ENCODE data around the gene FOXO3.

FOXO3 gene

DNA sequence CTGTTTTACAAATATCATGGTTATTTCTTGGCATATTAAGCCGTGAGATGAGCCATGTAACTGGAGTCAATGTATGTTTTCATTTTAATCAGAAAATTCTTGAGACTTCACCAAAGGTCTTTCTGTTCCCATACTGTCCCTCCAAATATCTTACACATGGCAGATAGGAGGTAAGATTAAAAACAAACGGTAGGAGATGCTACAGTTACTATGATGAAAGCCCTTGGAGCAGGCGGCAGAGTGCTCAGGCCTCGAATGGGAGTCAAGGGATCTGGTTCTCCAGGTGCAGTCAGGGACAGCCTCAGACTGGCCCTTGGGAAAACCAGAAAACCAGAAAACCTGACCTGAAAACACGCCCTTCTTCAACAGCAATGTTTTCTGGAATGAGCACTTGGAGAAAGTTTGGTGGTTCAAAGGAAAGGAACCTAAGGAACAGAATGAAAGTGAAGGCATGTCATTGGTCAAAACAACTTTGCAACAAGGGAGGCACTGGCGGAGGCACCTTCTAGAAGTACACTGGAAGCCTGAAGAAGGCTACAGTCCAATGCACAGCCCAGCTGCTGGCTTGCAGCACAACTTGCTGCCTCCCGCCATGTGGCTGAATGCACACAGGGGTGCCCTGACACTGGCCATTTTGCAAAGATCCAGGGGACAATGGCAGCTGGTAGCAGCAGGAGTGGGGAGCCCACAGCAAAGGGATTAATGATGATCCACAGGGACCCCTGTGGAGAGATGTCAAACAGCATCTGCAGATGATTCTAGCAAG, 17.4 kb upstream of the FOXO3 start:
- no peak for TF ChIP-seq GATA1 (IDR thresholded peaks at IDR 0.05; ENCODE audit: low read depth, low read length)
- no peak for TF ChIP-seq POLR2A (IDR thresholded peaks at IDR 0.05; ENCODE audit: low read length)
- no peak for DNase-seq

DNA sequence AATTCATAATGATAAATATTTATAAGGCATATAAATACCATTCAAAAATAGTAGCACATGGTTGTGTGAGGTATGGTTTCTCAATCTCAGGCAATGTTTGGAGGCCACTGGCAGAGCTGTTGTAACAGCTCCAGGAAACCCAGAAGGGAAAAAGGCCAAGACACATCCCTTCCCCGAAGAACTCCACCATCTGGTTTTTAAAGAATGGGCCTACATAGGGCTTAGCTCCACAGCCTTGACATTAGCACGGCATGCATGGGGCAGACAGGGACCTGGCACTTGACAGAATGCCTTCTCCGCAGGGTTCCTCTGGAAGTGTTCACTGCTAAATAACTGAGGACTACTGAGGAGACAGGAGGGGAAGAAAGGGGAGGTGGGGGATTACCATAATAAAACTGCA, 16.1 kb upstream of the FOXO3 start:
- TF ChIP-seq POLR2A (IDR thresholded peaks at IDR 0.05; ENCODE audit: low read length) (no peak), GATA1 (IDR thresholded peaks at IDR 0.05; ENCODE audit: low read depth, low read length) (no peak)
- no peak for DNase-seq

DNA sequence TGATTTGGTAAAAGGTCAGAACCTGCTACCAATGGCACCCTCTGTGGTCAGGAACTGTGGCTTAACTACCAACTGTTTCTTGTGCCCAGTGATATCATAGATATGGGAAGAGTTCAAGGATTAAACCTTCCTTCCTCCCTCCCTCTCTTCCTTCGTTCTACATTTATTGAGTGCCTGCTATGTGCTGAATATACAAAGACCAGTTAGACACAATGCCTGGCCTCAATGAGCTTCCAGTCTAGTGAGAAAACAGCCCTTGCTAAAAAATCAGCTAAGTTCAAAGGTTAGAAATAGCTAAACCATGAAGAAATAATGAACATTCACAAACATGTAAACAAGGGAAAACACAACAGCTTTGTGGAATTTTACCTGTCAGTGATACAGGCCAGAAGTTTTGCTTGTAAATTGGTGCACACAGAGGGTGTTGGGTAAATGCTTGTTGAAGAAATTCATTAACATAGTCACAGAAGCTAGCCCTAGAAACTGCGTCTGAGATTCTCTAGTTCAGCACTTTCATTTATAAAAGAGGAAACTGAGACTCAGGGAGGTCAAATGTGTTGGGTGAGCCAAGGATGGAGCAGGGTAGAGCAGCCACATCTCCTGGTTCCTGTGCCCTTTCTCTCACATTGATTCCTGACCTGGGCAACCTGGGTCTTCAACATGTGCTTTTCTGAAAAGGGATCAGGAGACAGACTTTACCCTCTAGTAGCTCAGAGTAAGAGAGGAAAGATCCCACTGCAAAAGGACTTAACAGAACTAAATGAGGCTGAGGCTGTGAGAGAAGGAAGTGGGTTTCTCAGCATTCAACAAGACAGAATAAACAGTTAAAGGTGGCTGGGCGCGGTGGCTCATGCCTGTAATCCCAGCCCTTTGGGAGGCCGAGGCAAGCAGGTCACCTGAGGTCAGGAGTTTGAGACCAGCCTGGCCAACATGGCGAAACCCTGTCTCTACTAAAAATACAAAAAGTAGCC, 14.4 kb upstream of the FOXO3 start:
- TF ChIP-seq GATA1 (IDR thresholded peaks at IDR 0.05; ENCODE audit: low read depth, low read length) (no peak), POLR2A (IDR thresholded peaks at IDR 0.05; ENCODE audit: low read length) (no peak)
- DNase-seq = no peak

DNA sequence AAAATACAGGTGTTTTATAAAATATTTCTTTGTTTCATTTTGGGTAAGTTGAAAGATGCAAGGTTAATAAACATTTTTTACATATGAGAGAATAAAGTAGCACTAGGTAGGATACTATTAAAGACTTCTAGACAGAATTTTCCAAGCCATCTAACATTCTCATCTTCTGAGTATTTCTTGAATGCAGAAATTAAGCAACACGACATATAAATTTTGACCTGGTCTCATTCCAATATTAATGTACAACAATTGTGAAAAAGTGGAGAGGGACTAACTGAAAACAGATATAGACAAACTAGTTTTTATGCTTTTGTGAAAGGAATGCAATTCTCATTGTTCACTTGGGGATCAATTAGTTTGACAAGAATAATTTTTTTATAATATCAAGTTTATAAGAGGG, 11.5 kb upstream of the FOXO3 start:
- TF ChIP-seq GATA1 (IDR thresholded peaks at IDR 0.05; ENCODE audit: low read depth, low read length) (no peak), POLR2A (IDR thresholded peaks at IDR 0.05; ENCODE audit: low read length) (no peak)

DNA sequence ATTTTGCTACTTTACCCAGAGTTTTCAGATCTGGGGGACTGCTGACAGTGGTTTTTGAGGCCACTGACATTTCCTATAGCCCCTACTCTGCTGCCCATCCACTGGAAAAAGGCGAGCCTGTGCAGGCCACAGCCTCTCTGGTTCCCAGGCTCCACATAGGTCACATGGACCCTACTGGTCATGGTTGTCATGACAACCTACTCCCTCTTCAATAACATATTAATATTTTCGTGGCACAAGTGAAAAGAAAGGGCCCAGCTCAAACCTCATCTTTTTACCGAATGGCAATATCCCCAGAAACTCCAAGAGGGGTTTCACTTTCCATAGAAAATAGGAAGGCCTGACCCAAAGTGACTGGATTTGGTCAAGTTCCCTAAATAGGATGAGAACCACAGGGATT, 11.0 kb upstream of the FOXO3 start:
- TF ChIP-seq POLR2A (IDR thresholded peaks at IDR 0.05; ENCODE audit: low read length) = no peak
- DNase-seq = no peak

More for the DNA sequence above, 11.5 kb upstream of the FOXO3 start:
- DNase-seq = no peak

DNA sequence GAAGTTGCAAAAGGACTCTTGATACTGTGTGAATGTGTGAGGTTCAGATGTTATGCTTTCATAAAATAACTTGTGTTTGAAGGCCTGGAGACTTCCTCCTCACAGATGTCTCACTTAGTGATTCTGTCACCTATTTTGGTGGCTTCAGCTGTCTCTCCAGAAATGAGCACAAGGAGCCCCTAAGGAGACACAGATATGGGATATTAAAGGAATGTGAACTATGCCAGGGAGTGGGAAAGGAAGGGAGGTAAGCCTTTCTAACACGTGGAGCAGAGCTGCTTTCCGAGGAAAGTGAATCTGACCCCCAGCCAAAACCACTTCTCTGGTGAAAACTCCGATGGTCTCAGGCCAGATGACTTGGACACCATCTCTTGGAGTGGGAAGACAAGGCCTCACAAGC, 10.5 kb upstream of the FOXO3 start:
- DNase-seq = no peak
- TF ChIP-seq GATA1 (IDR thresholded peaks at IDR 0.05; ENCODE audit: low read depth, low read length) (no peak), POLR2A (IDR thresholded peaks at IDR 0.05; ENCODE audit: low read length) (no peak)

DNA sequence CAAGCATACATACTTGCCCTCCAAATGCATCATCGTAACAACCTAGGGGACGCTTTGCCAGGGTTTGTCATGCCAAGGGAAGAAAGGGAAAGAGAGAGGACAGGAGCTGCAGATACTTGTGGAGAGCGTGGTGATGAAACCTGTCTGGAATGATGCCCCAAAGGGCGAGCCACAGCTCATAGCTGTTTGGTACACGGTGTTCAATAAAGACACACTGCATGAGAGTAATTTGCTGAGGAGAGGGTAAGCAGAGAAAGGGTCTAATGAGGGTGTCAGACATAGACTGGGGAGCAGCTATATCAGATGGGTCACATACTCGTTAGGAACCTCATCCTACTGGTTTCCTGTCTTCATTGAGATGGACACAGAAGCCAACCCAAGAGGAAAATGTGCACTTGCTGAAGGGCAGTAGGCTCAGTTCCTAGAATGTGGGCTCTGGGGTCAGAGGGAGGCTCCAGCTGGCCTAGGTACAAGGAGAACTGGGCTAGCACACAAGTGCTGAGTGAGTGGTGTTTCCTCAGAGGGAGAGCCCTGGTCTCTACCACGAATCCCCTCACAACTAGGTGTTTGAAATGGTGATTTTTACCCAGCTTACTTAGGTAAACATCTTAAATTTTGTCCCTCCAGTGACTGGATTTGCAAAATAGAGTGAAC, 5.2 kb upstream of the FOXO3 start:
- TF ChIP-seq POLR2A (IDR thresholded peaks at IDR 0.05; ENCODE audit: low read length) = no peak
- TF ChIP-seq GATA1 (IDR thresholded peaks at IDR 0.05; ENCODE audit: low read depth, low read length) = no peak
- DNase-seq = no peak

DNA sequence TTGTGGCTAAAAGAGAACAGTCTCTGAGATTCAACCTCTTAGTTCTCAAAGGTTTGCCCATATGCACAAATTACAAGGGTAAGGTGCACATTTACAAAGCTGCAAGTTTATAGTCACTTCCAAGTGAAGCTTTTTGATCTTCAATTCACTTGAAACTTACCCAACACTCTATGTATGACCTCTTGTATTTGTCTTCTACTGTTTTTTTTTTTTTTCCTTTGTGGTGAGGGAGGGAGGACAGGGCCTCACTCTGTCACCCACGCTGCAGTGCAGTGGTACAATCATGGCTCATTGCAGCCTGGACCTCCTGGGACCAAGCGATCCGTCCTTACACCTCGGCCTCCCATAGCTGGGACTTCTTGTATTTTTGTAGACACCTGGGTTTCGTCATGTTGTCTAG, 4.5 kb upstream of the FOXO3 start:
- no peak for DNase-seq
- no peak for TF ChIP-seq GATA1 (IDR thresholded peaks at IDR 0.05; ENCODE audit: low read depth, low read length)
- no peak for TF ChIP-seq POLR2A (IDR thresholded peaks at IDR 0.05; ENCODE audit: low read length)

DNA sequence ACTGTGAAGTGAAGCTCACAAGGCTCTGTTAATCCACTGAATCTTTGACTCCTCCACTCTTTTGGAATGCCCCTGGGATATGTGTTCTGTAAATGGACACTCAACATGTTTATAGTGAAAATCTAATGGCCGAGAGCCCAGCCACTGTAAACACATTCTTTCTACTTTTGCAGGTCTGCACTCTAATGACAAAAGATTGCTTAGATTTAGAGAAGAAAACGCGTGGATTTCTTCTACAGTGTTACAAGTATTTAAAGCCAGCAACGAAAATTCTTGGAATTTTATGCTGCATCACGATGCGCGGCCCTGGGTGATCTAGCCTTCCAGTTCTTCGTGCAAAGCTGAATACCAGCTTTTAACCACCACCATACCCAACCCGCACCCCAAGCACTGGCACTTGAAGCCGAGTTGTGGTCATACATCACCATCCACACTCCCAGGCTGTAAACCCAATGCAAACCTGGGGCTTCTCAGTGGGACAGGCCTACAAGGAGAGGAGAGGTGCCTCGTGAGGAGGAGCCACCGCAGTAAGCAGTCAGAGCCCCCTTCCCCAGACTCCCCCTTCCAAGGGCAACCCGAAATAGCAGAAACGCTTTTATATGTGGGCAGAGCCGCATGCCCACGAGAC, 3.7 kb upstream of the FOXO3 start:
- DNase-seq = no peak
- TF ChIP-seq GATA1 (IDR thresholded peaks at IDR 0.05; ENCODE audit: low read depth, low read length) (no peak), POLR2A (IDR thresholded peaks at IDR 0.05; ENCODE audit: low read length) (no peak)

DNA sequence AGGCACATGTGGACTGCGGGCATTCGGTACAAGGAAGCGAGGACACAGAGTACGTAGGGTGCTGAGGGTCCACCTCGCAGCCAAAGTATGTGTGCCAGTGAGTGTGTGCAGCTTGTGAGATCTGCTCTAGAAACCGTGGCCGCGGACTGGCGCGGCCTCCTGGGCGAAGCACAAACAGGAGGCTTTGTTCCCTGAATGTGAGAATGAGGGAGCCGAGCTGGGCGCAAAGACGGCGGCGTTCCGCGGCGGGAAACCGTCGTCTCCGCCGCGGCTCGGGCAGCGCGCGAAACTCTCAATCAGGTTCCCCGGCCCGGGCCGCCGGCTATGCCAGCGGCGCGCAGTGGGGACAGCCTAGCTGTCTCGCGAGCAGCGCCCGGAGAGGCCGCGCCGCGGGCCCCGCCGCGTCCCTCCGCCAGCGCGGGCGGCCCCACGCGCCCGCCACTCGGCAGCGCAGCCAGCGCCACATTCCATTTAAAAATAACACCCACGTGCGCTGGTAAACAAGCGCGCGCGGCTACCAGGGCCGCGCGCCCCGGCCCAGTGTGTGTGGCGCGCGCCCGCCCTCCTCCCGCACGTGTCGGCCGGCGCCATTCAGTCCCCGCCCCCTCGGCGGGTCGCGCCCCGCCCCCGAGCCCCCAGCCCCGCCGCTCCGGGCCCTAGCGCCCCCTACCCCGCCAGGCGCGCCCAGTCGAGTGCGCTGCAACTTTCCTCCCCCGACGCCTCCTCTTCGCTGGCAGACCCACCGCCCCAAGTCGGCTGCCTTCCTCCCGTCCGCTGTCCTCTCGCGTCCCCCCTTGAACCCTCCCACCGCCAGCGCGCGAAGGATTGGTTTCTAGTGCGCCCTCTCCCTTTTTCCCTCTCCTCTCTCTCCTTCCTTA, 3.0 kb upstream of the FOXO3 start:
- TF ChIP-seq GATA1 (IDR thresholded peaks at IDR 0.05; ENCODE audit: low read depth, low read length) (no peak), POLR2A (IDR thresholded peaks at IDR 0.05; ENCODE audit: low read length) (no peak)

DNA sequence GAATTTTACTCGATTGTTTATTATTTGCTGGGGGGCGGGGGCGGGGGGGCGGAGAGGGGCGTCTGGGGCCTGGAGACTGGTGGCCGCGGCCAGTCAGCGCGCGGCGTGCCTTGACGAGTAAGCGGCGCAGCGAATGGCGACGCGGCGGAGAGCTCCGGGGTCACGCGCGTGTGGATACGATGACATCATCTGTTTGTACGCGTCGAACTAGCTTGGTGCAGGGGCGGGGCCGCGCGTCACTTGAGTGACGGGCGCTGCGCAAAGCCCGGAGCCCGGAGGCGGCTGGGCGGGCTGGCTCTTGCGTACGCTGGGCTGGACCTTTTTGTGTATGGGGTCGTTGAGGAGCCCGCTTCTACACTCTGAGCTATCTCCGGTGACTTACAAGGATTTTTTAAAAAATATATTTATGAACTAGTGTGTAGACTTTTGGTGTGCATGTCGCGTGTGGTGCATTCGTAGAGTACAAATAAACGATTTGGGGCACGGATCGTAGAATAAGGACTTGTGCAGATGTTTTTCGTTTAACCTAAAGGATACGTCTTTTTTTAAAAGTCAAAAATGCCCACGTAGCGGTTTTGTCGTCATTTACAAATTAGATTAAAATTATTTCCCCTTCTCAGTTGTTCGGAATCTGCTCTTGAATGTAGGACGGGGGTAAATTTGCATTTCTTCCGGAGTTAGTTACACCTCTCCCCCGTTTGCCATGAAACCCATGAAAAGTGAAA, 2.2 kb upstream of the FOXO3 start:
- no peak for TF ChIP-seq GATA1 (IDR thresholded peaks at IDR 0.05; ENCODE audit: low read depth, low read length)
- peak; percentile 45 for TF ChIP-seq POLR2A (IDR thresholded peaks at IDR 0.05; ENCODE audit: low read length)
- peak; percentile 99 to 100 for DNase-seq

More for the DNA sequence above, 3.0 kb upstream of the FOXO3 start:
- DNase-seq = peak; percentile 87 to 90

Data from erythroblast (primary cell).